Activated naive CD4-positive, alpha-beta T cell treated with anti-CD3 and anti-CD28 coated beads, Interleukin-2, amount 50 U/mL, for 24 hours (primary cell): ENCODE measurements around the gene COL9A3.

Source experiments
- H3K27ac Mint-ChIP-seq: one replicate; pipeline ENCODE4 v1.8.0; 2021; ENCODE audit warnings: mild to moderate bottlenecking, mixed read lengths
- H3K27me3 Mint-ChIP-seq: one replicate; pipeline ENCODE4 v1.8.0; 2021; ENCODE audit warnings: mixed read lengths
- H3K36me3 Mint-ChIP-seq: one replicate; pipeline ENCODE4 v1.8.0; 2021; ENCODE audit warnings: mixed read lengths
- H3K4me1 Mint-ChIP-seq: one replicate; pipeline ENCODE4 v1.8.0; 2021; ENCODE audit warnings: mixed read lengths
- H3K4me3 Mint-ChIP-seq: one replicate; pipeline ENCODE4 v1.8.0; 2021; ENCODE audit warnings: mild to moderate bottlenecking, mixed read lengths
- H3K9me3 Mint-ChIP-seq: one replicate; pipeline ENCODE4 v1.8.0; 2021; ENCODE audit warnings: mixed read lengths

The COL9A3 gene

GRCh38 chr20:62888910-62889309 is 72.1 kb downstream of the COL9A3 start:
- no peaks in the 10 kb centered on the region for H3K27me3 Mint-ChIP-seq
- H3K9me3 Mint-ChIP-seq = no peaks in the 10 kb centered on the region
- peaks cover 17% of the 10 kb centered on the region for H3K36me3 Mint-ChIP-seq
- no peak overlapping the region for H3K4me3 Mint-ChIP-seq
- no peak overlapping the region for H3K27ac Mint-ChIP-seq
- peaks cover 54% of the 10 kb centered on the region for H3K4me1 Mint-ChIP-seq

GRCh38 chr20:62889411-62889810 is 72.6 kb downstream of the COL9A3 start:
- Mint-ChIP-seq H3K4me1 (peaks cover 54% of the 10 kb centered on the region), H3K36me3 (peaks cover 19% of the 10 kb centered on the region), H3K27me3 (no peaks in the 10 kb centered on the region), H3K4me3 (no peak overlapping the region), H3K27ac (no peak overlapping the region), H3K9me3 (no peaks in the 10 kb centered on the region)

GRCh38 chr20:62889871-62890270 is 73.0 kb downstream of the COL9A3 start:
- no peaks in the 10 kb centered on the region for H3K9me3 Mint-ChIP-seq
- peaks cover 54% of the 10 kb centered on the region for H3K4me1 Mint-ChIP-seq
- H3K27ac Mint-ChIP-seq = peak overlapping the region; percentile 17
- no peak overlapping the region for H3K4me3 Mint-ChIP-seq
- H3K27me3 Mint-ChIP-seq = no peaks in the 10 kb centered on the region
- H3K36me3 Mint-ChIP-seq = peaks cover 19% of the 10 kb centered on the region

- peak overlapping the region; percentile 60 for H3K4me3 Mint-ChIP-seq
- H3K9me3 Mint-ChIP-seq = no peaks in the 10 kb centered on the region
- H3K27me3 Mint-ChIP-seq = no peaks in the 10 kb centered on the region
- H3K4me1 Mint-ChIP-seq = peaks cover 54% of the 10 kb centered on the region
- H3K36me3 Mint-ChIP-seq = peaks cover 19% of the 10 kb centered on the region
- no peak overlapping the region for H3K27ac Mint-ChIP-seq
These were observed 73.6 kb downstream of the COL9A3 start for GRCh38 chr20:62890444-62890843.
